ENCODE results near the gene XYLT2.
"Not testable (repeated sequence)": the region's sequence is repeated elsewhere in the genome, so short reads cannot be mapped to it uniquely, and the experiment has no call there.

Gene XYLT2

GRCh38 chr17:50316016-50316587, 29.8 kb upstream of the XYLT2 start:
- peaks cover 6 to 32% of the 10 kb centered on the region in 2 experiments for H3K27me3 ChIP-seq (ENCODE audit: control insufficient read depth in 1 of 2, insufficient read depth in 1 of 2, low read length in 2 of 2)
- peak overlapping the region; percentile 81 for H3K27ac ChIP-seq (ENCODE audit: low read length, poor library complexity, severe bottlenecking)
- H3K79me1 ChIP-seq (replicated peaks; ENCODE audit: low read length, poor library complexity, severe bottlenecking) = no peaks in the 10 kb centered on the region
- peaks cover 13% of the 10 kb centered on the region for H3K4me1 ChIP-seq (ENCODE audit: control insufficient read depth, insufficient read depth, low read depth, low read length)
- H2BK120ac ChIP-seq (ENCODE audit: low read depth, low read length) = no peak overlapping the region
- H3K9me3 ChIP-seq (ENCODE audit: control insufficient read depth, low read length) = no peaks in the 10 kb centered on the region
- H3K4me3 ChIP-seq (ENCODE audit: insufficient read depth in 1 of 2, low read depth in 1 of 2, low read length in 2 of 2) = no peak overlapping the region
- WGBS = no CpG with 5 or more reads among the region's 3 CpGs
- H2AFZ ChIP-seq (ENCODE audit: low read depth, low read length) = no peak overlapping the region
- no peak overlapping the region for H2AK5ac ChIP-seq (ENCODE audit: low read length, severe bottlenecking)
- H2BK12ac ChIP-seq (ENCODE audit: low read length in 2 of 2) = no peak overlapping the region
- no peak overlapping the region for H4K91ac ChIP-seq (ENCODE audit: low read length)
- H4K8ac ChIP-seq (ENCODE audit: low read length) = no peak overlapping the region
- H3K4ac ChIP-seq (ENCODE audit: low read depth in 1 of 2, low read length in 2 of 2) = no peak overlapping the region
- peak overlapping the region; percentile 21 for H3K4me2 ChIP-seq (ENCODE audit: low read length, poor library complexity, severe bottlenecking)
- H3K18ac ChIP-seq (ENCODE audit: low read depth in 1 of 2, low read length in 2 of 2) = no peak overlapping the region
- no peak for DNase-seq
- no peak overlapping the region for H3K14ac ChIP-seq (ENCODE audit: low read length in 2 of 2)
- H3K23ac ChIP-seq (ENCODE audit: low read length in 2 of 2) = no peak overlapping the region
- no peaks in the 10 kb centered on the region for H3K36me3 ChIP-seq (ENCODE audit: control insufficient read depth in 1 of 2, insufficient read depth in 2 of 2, low read depth in 1 of 2, low read length in 2 of 2)
- H3K9ac ChIP-seq (ENCODE audit: low read length) = no peak overlapping the region
- H2BK5ac ChIP-seq (ENCODE audit: low read depth, low read length, poor library complexity, severe bottlenecking) = peak overlapping the region; percentile 36
- H2BK15ac ChIP-seq (ENCODE audit: low read depth, poor library complexity, severe bottlenecking) = no peak overlapping the region

DNA sequence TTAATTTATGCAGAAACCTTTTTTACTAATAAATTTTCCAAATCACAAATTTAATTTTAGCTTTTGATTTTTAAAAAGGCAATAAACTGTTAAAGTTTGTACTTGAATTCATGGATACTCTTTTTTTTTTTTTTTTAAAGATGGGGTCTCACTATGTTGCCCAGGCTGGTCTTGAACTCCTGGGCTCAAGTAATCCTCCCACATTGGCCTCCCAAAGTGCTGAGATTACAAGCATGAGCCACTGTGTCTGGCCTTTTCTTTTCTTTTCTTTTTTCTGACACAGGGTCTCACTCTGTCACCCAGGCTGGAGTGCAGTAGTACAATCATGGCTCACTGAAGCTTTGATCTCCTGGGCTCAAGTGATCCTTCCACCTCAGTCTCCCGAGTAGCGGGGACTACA, 29.3 kb upstream of the XYLT2 start:
- not testable (repeated sequence) for H3K23ac ChIP-seq (ENCODE audit: low read length in 2 of 2); H4K8ac ChIP-seq (ENCODE audit: low read length); H3K9me3 ChIP-seq (ENCODE audit: control insufficient read depth, low read length); H2BK15ac ChIP-seq (ENCODE audit: low read depth, poor library complexity, severe bottlenecking); H4K91ac ChIP-seq (ENCODE audit: low read length); H3K18ac ChIP-seq (ENCODE audit: low read depth in 1 of 2, low read length in 2 of 2); H3K36me3 ChIP-seq (ENCODE audit: control insufficient read depth in 1 of 2, insufficient read depth in 2 of 2, low read depth in 1 of 2, low read length in 2 of 2); H3K4me3 ChIP-seq (ENCODE audit: insufficient read depth in 1 of 2, low read depth in 1 of 2, low read length in 2 of 2); H2BK120ac ChIP-seq (ENCODE audit: low read depth, low read length); H3K9ac ChIP-seq (ENCODE audit: low read length); H2BK12ac ChIP-seq (ENCODE audit: low read length in 2 of 2); H3K27ac ChIP-seq (ENCODE audit: low read length, poor library complexity, severe bottlenecking); H3K4ac ChIP-seq (ENCODE audit: low read depth in 1 of 2, low read length in 2 of 2); H3K4me2 ChIP-seq (ENCODE audit: low read length, poor library complexity, severe bottlenecking); H2AFZ ChIP-seq (ENCODE audit: low read depth, low read length); H3K14ac ChIP-seq (ENCODE audit: low read length in 2 of 2); H3K79me1 ChIP-seq (replicated peaks; ENCODE audit: low read length, poor library complexity, severe bottlenecking); H2AK5ac ChIP-seq (ENCODE audit: low read length, severe bottlenecking); DNase-seq; H2BK5ac ChIP-seq (ENCODE audit: low read depth, low read length, poor library complexity, severe bottlenecking)
- Histone ChIP-seq H3K4me1 (ENCODE audit: control insufficient read depth, insufficient read depth, low read depth, low read length) (peaks cover 16% of the 10 kb centered on the region), H3K27me3 (ENCODE audit: control insufficient read depth in 1 of 2, insufficient read depth in 1 of 2, low read length in 2 of 2) (peaks cover 1 to 27% of the 10 kb centered on the region in 2 experiments)
- WGBS = 100% methylated on average over 2 of the region's 2 CpGs

DNA sequence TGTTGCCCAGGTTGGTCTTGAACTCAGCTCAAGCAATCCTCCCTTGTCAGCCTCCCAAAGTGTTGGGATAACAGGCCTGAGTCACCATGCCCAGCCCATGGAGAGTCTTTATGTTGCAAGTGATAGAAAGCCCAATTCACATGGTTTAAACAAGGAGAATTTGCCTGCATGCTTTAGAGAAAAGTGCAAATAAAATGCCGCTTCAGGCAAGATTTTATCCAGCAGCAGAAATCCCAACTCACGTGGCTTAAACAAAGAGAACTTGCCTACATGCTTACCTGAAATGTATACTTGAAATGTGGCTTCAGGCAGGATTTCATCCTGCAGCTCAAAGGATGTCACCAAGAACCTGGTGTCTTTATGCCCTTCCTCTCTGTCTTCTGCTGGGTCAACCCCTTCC, 28.8 kb upstream of the XYLT2 start:
- peak overlapping the region; percentile 63 for H2AK5ac ChIP-seq (ENCODE audit: low read length, severe bottlenecking)

GRCh38 chr17:50318501-50319285, 27.2 kb upstream of the XYLT2 start:
- Histone ChIP-seq H3K4me2 (ENCODE audit: low read length, poor library complexity, severe bottlenecking) (no peak overlapping the region), H3K27ac (ENCODE audit: low read length, poor library complexity, severe bottlenecking) (peak overlapping the region; percentile 16), H3K79me1 (replicated peaks; ENCODE audit: low read length, poor library complexity, severe bottlenecking) (no peaks in the 10 kb centered on the region), H3K9ac (ENCODE audit: low read length) (no peak overlapping the region), H3K9me3 (ENCODE audit: control insufficient read depth, low read length) (no peaks in the 10 kb centered on the region), H2AK5ac (ENCODE audit: low read length, severe bottlenecking) (peak overlapping the region; percentile 14), H3K4ac (ENCODE audit: low read depth in 1 of 2, low read length in 2 of 2) (no peak overlapping the region), H4K8ac (ENCODE audit: low read length) (no peak overlapping the region), H2BK12ac (ENCODE audit: low read length in 2 of 2) (no peak overlapping the region), H2BK15ac (ENCODE audit: low read depth, poor library complexity, severe bottlenecking) (no peak overlapping the region), H3K4me1 (ENCODE audit: control insufficient read depth, insufficient read depth, low read depth, low read length) (peaks cover 13% of the 10 kb centered on the region), H3K14ac (ENCODE audit: low read length in 2 of 2) (no peak overlapping the region), H2BK5ac (ENCODE audit: low read depth, low read length, poor library complexity, severe bottlenecking) (no peak overlapping the region), H3K23ac (ENCODE audit: low read length in 2 of 2) (no peak overlapping the region), H2AFZ (ENCODE audit: low read depth, low read length) (no peak overlapping the region), H3K27me3 (ENCODE audit: control insufficient read depth in 1 of 2, insufficient read depth in 1 of 2, low read length in 2 of 2) (peaks cover 0 to 12% of the 10 kb centered on the region in 2 experiments), H3K4me3 (ENCODE audit: insufficient read depth in 1 of 2, low read depth in 1 of 2, low read length in 2 of 2) (no peak overlapping the region), H2BK120ac (ENCODE audit: low read depth, low read length) (no peak overlapping the region), H3K18ac (ENCODE audit: low read depth in 1 of 2, low read length in 2 of 2) (no peak overlapping the region), H4K91ac (ENCODE audit: low read length) (no peak overlapping the region), H3K36me3 (ENCODE audit: control insufficient read depth in 1 of 2, insufficient read depth in 2 of 2, low read depth in 1 of 2, low read length in 2 of 2) (no peaks in the 10 kb centered on the region)
- WGBS = 49% methylated on average over 10 of the region's 10 CpGs
- DNase-seq = peak; percentile 30

More for the DNA sequence above, 28.8 kb upstream of the XYLT2 start:
- no peak overlapping the region for H2BK15ac ChIP-seq (ENCODE audit: low read depth, poor library complexity, severe bottlenecking)
- H4K91ac ChIP-seq (ENCODE audit: low read length) = no peak overlapping the region
- no peak overlapping the region for H2BK5ac ChIP-seq (ENCODE audit: low read depth, low read length, poor library complexity, severe bottlenecking)
- no peak overlapping the region for H3K9ac ChIP-seq (ENCODE audit: low read length)
- H3K27ac ChIP-seq (ENCODE audit: low read length, poor library complexity, severe bottlenecking) = no peak overlapping the region
- no peak overlapping the region for H3K4ac ChIP-seq (ENCODE audit: low read depth in 1 of 2, low read length in 2 of 2)
- H2BK12ac ChIP-seq (ENCODE audit: low read length in 2 of 2) = no peak overlapping the region
- 95% methylated on average over 2 of the region's 2 CpGs for WGBS
- peaks cover 0 to 26% of the 10 kb centered on the region in 2 experiments for H3K27me3 ChIP-seq (ENCODE audit: control insufficient read depth in 1 of 2, insufficient read depth in 1 of 2, low read length in 2 of 2)
- H3K14ac ChIP-seq (ENCODE audit: low read length in 2 of 2) = no peak overlapping the region
- H3K4me1 ChIP-seq (ENCODE audit: control insufficient read depth, insufficient read depth, low read depth, low read length) = peaks cover 16% of the 10 kb centered on the region
- H2AFZ ChIP-seq (ENCODE audit: low read depth, low read length) = no peak overlapping the region
- no peaks in the 10 kb centered on the region for H3K79me1 ChIP-seq (replicated peaks; ENCODE audit: low read length, poor library complexity, severe bottlenecking)
- H3K9me3 ChIP-seq (ENCODE audit: control insufficient read depth, low read length) = no peaks in the 10 kb centered on the region
- H4K8ac ChIP-seq (ENCODE audit: low read length) = no peak overlapping the region
- DNase-seq = no peak
- no peaks in the 10 kb centered on the region for H3K36me3 ChIP-seq (ENCODE audit: control insufficient read depth in 1 of 2, insufficient read depth in 2 of 2, low read depth in 1 of 2, low read length in 2 of 2)
- H3K18ac ChIP-seq (ENCODE audit: low read depth in 1 of 2, low read length in 2 of 2) = no peak overlapping the region
- no peak overlapping the region for H2BK120ac ChIP-seq (ENCODE audit: low read depth, low read length)
- no peak overlapping the region for H3K4me2 ChIP-seq (ENCODE audit: low read length, poor library complexity, severe bottlenecking)
- no peak overlapping the region for H3K4me3 ChIP-seq (ENCODE audit: insufficient read depth in 1 of 2, low read depth in 1 of 2, low read length in 2 of 2)
- no peak overlapping the region for H3K23ac ChIP-seq (ENCODE audit: low read length in 2 of 2)

Data from mesenchymal stem cell (in vitro differentiated cells and primary cell).